Stimulated activated CD4-positive, alpha-beta T cell treated with anti-CD3 and anti-CD28 coated beads, Interleukin-1b, Interleukin-23, amount 100 ng/mL, for 48 hours (primary cell): ENCODE measurements around the gene MARCO.

ENCODE experiments used
- DNase-seq: peaks from one replicate; pipeline ENCODE4 v3.0.0-alpha.2; 2020

Gene MARCO, protein sequence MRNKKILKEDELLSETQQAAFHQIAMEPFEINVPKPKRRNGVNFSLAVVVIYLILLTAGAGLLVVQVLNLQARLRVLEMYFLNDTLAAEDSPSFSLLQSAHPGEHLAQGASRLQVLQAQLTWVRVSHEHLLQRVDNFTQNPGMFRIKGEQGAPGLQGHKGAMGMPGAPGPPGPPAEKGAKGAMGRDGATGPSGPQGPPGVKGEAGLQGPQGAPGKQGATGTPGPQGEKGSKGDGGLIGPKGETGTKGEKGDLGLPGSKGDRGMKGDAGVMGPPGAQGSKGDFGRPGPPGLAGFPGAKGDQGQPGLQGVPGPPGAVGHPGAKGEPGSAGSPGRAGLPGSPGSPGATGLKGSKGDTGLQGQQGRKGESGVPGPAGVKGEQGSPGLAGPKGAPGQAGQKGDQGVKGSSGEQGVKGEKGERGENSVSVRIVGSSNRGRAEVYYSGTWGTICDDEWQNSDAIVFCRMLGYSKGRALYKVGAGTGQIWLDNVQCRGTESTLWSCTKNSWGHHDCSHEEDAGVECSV

DNA sequence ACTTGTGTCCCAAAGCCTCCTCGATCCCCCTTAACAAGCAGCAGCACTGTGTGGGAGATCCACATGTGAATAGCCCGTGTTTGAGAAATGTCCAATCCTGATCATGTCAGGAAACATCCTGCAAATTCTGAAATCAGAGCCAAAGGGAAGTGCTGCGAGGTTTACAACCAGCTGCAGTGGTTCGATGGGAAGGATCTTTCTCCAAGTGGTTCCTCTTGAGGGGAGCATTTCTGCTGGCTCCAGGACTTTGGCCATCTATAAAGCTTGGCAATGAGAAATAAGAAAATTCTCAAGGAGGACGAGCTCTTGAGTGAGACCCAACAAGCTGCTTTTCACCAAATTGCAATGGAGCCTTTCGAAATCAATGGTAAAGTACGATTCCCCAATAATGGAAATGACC lies at the start of gene MARCO:
TSS of gene MARCO (plus strand) at position 164 of the 400 bp plus-strand sequence. CDS start at position 271, 107 bp downstream.
- no peak for DNase-seq

DNA sequence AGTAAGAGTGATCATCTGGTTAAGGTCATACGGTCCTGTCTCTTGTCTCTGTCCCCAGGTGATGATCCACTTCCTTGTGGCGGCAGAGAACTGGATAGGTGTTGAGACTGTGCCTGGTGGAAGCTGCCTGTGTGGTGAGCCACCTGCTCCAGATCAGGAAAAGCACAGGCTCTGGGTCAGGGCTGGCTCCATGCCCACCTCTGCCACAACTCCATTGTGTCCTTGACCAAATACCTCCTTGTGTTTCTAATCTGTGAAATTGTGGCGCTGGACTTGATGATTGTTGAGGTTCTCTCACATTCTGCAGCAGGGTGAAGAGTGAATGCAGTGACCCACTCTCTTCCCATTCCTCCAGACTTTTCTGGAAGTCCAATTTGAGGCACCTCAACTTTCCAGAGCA lies 48.9 kb upstream of the MARCO start:
- DNase-seq: no peak

DNA sequence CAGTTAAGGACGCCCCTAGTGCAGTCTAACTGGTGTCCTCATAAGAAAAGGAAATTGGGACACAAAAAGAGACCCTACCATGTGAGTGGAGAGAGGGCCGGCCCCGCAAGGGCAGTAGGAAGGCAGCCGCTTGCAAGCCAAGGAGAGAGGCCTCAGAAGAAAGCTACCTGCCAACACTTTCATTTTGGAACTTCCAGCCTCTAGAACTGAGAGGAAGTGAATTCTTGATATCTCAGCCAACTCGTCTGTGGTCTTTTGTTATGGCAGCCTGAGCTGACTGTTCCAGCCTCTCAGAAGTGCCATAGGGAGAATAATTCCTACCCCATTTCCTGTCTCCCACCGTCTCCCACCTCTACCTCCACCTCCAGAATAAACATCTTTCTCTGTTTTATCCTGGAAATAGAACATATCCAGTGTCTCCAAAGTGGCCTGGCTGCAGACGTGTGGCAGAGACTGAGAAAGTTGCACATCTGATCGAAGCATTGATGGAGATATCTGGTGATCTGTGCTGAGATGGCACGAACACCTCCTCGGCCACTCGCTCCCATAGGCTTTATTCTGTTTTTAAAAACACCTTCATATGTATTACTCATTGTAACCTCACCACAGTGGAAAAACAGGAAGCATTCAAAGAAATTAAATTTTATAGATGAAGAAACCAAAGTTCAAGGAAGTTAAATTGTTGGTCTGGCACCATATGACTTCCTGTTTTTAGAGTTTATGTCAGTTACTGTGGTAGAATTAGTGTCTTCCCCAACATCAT lies 39.5 kb upstream of the MARCO start:
- DNase-seq: no peak

DNA sequence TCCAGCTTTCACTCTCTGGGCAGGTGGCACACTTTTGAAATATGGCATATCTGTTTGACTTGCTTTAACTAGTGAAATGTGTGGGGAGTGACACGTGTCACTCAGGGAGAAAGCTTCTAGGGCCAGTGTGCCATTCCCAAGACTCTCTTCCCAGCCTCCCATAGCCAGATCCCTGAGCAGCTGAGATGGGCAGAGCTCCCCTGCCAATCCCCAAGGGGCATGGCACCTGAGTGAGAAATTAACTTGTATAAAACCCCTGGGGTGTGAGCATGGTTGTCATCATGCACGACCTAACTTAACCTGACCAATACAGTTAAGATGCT lies 39.0 kb upstream of the MARCO start:
- no peak for DNase-seq

DNA sequence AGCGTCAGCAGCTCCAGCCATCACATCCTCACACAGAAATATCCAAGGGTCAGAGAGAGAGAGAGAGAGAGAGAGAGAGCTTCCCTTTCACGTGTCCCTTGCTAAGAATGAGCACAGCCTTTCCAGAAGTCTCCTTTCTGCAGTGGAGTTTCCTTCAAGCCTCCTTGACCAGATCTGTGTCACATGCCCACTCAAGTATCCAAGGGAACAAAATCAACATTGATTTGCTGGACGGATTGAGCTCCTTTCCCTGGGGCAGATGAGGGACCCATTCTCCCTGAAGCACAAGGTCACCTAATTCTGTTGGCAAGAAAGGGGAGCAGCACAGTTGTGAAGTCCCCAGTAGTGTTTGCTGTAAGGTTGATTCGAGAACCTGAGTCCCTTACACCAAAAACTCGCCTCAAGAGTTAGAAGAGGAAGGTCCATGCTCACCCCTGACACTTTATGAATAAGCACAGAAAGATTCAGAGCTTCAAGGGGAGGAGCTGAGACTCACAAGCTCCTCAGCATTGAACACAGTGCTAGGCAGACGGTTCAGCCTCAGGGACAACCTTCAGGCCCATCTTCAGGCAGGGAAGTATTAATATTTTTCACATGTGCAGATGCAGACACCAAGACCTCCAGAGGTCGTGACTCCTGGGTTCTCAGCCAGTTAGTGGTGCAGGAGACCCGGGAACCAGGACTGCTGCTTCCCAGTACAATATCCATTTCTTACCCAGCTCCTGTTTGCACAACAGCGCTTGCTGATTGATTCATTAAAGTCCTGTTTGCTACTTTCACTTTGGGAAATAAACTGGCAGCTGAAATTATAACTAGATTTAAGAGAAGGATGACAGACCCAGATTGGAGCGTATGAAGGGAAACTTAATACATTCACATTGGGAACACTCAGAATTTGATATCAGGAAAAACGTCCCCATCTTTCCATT lies 38.2 kb upstream of the MARCO start:
- DNase-seq: no peak

DNA sequence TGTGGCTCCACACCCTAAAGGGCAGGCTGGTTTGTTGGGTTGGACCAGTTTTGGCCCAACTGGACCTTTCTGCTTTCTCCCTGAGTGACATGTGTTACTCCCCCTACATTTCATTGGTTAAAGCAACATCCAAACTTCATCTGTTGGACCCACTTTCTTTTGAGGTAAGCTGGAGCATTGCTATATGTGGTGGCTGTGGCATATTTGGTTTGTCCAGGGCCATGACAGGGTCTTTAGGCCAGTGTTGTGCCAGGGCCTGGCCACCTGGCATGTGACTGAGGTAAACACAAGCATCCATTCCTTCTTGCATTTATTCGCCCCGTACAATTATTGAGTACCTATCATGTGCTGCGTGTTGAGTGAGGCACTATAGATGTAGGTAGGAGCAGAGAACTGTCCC lies 36.8 kb upstream of the MARCO start:
- no peak for DNase-seq

DNA sequence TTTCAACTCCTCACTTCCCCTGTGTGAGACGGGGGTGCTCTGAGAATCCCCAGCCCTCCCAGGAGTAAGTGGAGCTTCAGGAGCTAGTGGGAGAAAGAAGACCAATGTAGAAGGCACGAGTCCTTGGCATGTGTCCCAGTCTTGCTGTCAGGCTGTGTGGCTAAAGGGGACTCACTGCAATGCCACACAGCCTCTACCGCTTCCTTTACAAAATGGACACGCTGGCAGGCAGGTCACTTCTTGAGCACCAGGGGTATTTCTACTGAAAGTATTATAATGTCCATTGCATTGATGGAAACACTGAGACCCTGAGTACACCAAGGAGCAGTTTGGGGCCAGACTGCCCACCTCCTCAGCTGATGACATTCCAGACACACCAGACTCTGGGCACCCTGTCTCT lies 35.8 kb upstream of the MARCO start:
- no peak for DNase-seq

DNA sequence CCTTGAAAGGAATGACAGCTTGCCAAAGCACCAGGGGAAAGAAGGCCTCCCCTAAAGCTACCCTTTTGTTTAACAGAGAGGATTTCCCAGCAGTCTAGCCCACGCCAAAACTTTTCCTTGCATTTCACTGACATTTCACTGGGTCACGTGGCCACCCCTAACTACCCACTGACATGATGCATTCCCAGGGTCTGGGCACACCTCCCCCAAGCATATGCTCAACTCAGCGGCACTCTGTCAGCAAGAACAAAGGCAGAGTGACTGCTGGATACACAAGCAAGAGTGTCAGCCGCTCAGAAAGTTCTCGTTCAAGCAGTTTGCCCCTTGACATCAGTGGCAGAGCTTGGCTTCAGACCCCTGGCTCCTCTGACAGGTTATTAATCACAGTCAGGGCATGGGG lies 34.2 kb upstream of the MARCO start:
- DNase-seq: no peak

DNA sequence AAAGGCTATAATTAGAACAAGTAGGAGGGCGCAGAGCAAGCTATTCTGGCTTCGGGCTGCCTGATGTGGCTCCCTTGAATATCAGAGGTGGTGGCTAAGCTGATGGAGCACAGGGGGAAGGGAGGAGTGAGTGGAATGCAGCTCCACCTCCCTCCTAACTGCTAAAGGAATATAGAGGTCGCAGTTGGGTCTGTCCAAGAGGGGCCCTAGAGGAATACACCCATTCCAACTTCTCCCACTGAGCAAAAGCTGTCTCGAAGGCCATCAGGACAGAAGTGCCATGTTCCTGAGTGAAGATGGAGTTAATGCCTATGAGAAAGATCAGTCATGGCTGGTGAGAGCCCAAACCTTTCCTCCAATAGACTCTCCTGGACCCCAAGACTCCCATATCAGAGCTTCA lies 32.8 kb upstream of the MARCO start:
- DNase-seq: no peak

DNA sequence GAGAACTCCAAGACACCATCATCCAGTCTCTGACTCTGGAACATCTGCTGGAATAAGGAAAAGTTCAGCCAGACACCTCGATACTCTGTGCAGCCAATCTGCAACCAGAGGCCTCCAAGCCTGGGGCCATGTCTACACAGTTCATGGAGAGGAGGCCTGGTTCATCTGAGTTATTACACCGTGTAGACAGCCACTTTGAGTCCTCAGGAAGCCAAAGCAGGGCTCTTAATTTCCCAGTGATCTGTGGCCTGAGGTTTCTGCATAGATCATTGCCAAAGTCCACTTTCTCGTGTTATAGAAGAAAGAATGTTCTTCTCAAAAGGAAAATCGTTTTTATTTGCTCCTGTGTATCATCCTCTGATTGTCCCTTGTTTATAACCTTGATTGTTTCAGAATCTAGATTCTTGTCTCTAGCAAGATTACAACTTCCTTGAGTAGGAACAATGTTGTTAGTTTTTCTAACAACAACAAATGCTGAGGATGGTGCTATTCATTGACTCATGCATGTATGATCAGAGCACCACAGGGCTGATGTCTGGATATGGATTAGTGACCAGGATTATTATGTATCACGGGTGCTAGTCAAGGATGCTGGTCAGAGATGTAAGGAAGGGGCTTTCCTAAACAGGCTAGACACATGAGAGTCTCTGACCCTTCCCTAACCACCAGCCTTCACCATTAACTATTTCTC lies 30.7 kb upstream of the MARCO start:
- no peak for DNase-seq

DNA sequence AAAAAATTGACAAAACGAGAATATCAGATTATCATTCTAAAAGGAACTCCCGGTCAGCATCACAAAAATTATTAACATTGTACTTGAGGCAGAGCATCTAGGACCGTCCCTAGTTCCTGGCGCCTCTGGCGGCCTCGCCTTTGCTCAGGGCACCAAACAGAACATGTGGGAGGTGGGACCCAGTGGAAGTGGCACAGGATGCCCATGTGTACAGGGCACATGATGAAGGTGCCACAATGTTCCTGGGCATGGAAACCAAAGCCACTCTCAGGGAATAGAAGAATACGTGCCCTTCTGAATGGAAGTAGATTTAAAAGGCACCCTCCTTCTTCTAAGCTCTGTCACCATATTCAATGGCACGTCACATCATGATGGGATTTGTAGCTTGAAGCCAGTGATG lies 30.1 kb upstream of the MARCO start:
- no peak for DNase-seq

DNA sequence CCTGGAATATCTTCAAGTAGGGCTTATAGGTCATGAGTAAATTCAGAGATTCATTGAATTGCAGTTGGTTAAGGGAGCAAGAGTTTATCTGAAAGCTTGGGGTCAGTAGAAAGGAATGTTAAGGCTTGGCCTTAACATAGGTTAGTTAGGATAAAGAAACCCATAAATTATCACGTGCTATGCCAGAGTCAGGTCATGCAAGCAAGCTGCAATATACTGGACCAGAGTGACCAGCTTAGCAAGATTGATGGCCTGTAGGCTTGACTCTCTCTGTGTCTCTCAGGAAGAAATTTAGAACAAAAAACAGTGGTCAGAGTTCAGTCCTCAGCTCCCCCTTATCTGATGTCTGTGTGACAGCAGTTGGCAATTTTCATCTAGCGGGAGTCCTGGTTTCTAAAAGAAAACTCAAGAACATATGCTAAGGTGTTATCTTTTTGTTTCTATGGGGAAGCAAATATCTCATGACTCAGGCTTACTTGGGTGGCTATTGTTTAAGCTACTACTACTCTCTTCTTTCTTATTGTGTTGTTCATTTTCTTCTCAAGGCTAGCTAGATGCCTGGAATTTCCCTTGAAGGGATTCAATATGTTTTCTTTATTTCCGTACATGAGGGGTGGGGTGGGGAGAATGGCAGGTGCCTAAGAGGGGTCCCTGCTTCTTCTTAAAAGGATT lies 28.7 kb upstream of the MARCO start:
- DNase-seq: no peak

DNA sequence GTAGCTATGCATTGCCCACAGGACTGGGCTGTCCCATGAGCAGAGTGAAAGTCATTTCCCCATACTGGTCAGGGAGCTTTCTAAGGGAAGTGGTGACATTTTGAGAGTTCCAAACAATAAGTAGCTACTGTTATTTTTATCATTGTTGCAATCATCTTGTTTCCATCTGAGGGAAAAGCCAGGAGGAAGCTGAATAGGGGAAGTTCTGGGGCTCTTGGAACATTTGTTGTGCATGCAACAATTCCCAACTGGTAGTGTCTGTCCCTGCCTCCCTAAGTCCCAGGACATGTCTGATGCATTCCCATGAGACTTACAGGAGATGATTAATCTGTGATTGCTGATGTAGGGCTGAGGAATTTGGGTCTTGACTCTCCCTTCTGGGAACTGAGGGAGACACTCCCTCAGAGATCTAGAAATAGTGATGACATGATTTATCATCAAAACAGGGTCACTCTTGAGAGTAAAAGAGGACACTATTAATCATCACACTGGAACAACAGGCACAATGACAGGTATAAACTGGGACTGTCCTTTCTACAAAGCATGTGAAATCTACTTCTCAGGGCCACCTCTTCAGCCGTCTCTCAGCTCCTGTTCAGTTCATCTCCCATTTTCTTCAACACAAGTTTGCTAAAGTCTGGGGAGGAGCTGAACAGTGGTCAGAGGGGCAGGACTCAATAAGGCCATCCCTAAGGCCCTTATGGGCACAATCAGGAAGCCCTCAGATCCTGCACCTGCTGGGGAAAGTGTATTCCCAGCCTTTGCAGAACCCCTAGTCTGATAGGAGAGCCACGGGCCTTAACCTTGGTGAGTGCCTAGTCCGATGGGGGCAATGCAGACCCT lies 28.0 kb upstream of the MARCO start:
- no peak for DNase-seq

DNA sequence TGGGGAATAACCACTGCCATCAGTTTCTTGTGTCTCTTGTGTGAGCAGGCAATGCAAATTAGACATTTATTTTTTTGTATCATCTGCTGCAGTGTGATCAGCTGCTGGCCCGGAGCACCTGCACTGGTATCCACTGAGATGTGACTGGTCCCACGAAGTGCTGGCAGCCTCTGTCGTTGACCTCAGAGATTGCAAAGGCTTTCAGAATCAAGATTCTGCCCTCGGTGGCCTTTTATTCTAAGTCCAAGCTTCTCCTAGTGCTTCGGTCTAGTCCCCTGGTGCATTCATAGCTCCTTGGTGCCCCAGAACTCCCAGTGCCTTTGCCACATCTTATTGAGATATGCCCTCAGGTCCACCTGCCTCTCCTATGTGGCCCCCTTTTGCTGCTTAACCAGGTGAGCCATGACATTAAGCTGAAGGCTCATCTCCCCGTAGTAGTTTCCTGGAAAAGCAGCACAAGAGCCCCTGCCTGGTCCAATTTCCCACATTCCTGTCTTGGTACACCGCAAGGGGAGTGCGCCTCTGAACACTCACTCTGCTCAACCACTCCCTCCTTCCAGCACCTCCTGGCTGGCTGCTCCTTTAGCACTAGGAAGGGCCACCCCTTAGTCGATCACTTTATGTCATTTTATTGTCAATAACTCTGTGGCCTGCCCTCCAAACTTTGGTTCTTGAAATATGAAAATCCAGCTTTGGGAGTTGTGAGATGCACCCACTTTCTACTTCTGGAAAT lies 27.1 kb upstream of the MARCO start:
- DNase-seq: no peak

DNA sequence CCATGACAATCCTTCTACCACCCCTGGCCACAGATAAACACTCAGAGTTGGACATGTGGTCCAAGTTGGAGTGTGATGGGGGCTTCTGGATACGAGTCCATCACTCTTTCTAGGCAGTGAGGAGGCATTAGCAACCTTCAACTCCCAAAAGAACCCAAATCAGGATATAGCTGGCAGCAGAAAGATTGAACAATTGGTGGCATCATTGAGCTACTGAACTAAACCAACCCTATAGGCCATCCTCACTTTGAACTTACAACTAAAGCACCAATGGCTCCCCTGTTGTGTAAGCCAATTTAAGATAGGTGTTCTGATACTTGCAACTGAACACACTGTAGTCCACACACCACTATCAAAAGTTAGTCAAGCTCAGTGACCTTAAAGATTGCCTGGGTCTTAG lies 24.0 kb upstream of the MARCO start:
- no peak for DNase-seq

DNA sequence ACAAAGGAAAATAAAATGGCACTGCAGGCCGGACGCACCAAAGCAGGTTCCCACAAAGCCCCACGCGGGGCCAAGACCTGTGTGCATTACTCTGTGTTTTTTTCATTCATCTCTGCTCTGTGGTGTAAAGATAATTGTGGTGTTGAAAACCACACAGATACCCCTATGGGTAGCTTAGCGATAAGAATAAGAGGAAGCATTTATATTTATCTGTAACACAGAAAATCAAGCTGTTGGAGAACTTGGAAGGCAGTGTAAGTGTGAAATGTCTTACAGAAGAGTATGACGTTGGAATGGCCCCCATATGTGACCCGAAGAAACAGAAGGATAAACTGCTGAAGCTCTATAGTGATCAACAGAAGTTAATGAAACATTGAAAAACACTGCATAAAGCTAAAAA lies 20.3 kb upstream of the MARCO start:
- no peak for DNase-seq

DNA sequence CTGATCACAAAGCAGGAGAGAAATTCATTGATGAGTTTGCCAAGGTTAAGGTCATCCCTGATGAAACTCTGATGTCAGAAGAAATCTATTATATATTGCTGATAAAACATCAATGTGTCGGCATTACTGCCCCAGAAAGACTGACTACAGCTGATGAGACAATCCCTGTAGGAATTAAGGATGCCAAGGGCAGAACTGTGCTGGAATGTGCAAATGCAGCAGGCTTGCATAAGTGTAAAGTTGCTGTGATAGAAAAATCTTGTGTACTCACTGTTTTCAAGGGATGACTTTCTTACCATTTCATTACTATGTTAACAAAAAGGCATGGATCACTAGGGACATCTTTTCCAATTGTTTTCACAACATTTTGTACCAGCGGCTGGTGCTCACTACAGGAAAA lies 19.7 kb upstream of the MARCO start:
- DNase-seq: no peak

DNA sequence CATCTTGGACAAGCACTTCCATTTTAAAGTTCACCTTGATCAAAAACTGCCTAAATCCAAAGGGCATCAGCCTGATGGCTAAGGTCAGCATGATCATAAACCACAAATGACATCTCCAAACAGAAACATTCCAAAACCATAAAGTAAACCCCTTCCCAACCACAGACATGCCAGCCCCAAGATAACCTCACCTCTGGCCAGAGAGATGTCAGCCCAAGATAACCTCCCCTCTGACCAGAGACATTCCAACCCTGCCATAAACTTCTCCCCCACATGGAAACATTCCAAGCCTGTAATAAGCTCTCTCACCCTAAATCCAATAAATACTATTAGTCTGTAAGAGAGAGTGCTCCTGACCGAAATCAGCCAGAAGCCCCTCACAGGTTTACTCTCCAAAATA lies 18.6 kb upstream of the MARCO start:
- no peak for DNase-seq

DNA sequence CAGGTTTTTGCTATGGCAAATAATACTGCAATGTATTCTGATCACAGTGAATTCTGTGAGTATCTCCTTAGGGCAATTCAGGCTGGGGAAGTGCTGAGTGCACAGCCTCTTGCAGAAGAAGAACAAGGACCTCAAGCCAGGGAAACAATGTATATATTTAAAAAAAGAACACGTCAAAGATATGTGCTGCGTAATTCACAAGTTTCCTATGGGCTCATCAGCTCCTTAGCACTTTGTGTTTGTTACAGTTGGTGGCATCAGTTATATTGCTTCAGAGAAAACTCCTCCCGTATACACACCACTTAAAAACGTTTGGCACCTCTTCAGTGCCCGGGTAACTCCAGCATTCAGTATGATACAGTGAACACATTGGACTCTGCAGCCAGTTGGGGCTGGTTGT lies 16.5 kb upstream of the MARCO start:
- no peak for DNase-seq

DNA sequence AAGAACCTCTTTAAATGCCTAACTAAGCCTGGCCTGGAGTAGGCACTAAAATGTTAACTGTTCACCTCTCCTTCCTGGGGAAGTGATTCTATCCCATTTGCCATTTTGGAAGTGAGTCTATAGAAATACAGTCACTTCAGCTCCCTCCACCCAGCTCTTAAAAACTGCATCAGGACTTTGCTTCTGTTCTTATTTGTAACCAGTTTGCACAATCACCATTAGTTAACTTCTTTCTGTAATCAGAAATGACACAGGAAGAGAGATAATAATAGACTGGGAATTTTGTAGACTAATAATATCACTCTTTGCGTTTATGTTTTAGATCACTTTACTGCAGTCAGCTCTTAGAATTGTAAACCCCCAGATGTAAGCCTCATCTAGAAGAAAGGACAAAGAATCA lies 16.0 kb upstream of the MARCO start:
- no peak for DNase-seq
